NCI-H2196 treated with DMSO at 0.1 percent for 48 hours (cell line): ENCODE data around the gene CRX.
"Not testable (repeated sequence)": the region's sequence is repeated elsewhere in the genome, so short reads cannot be mapped to it uniquely, and the experiment has no call there.

Experiments used
- DNase-seq: peaks from one replicate; lab custom pipeline; 2025; ENCODE audit not compliant: unreplicated experiment; lab: John Stamatoyannopoulos, UW

CRX gene

DNA sequence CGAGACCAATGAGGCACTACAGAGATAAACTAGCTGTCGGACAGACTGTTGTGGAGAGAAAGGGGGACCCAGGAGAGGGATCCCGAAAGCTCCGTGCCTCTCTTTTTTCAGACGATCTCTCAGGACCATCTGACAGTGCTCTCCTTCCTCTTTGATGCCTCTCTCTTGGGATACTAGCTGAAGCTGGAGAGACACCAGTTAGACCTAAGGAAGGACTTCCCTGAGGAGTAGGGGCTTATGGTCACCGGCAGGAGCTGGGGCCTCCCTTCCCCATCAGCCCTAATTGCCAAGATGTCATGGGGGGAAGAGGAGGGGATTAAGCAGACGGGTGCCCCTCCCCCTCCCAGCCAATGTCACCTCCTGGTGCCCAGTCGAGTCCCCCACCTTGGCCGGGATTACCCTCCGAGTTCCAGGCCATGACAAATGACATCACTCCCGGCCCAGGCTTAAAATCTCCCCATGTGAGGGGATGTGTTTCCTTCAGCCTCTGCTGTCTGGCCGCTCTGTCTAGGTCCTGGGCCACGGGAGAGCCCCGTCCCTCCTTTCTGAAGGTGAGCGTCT lies at the start of gene CRX:
Gene CRX, plus strand, starts transcription at position 478 of the 561 bp plus-strand sequence. CDS start 12,507 bp downstream, outside the sequence.
- DNase-seq = no peak

DNA sequence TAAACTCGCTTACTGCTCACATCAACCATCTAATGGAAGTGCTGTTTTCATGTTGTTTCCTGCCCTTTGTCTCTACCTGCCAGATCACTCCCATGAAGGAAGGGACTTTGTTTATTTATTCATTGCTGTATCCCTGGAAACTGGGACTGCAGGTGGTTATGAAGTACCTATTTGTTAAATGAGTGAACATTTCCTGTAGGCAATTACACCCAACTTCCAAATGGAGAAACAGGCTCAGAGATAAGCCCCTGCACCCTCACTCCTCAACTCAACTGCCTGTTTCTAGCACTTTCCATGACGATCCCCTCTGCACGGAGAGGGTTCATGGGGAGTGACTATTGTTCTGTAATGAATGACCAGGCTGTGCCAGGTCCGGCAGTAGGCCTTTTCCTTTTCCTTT lies 45.2 kb upstream of the CRX start:
- peak; percentile 92 for DNase-seq

DNA sequence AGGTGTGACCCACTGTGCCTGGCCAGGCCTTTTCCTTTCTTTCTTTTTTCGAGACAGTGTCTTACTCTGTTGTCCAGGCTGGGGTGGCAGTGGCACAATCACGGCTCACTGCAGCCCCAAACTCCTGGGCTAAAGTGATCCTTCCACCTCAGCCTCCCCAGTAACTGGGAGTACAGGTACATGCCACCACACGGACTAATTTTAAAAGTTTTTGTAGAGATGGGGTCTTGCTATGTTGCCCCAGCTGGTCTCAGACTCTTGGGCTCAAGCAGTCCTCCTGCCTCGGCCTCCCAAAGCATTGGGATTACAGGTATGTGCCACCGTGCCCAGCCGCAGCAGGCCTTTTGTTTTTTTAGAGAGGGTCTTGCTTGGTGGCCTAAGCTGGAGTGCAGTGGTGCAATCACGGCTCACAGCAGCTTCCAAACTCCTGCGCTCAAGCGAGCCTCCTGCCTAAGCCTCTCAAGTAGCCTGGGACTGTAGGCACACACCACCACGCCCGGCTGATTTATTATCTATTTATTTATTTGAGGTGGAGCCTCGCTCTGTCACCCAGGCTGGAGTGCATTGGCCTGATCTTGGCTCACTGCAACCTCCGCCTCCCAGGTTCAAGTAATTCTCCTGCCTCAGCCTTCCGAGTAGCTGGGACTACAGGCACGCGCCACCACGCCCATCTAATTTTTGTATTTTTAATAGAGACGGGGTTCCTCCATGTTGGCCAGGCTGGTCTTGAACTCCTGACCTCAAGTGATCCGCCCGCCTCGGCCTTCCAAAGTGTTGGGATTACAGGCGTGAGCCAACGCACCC lies 44.3 kb upstream of the CRX start:
- DNase-seq = not testable (repeated sequence)

DNA sequence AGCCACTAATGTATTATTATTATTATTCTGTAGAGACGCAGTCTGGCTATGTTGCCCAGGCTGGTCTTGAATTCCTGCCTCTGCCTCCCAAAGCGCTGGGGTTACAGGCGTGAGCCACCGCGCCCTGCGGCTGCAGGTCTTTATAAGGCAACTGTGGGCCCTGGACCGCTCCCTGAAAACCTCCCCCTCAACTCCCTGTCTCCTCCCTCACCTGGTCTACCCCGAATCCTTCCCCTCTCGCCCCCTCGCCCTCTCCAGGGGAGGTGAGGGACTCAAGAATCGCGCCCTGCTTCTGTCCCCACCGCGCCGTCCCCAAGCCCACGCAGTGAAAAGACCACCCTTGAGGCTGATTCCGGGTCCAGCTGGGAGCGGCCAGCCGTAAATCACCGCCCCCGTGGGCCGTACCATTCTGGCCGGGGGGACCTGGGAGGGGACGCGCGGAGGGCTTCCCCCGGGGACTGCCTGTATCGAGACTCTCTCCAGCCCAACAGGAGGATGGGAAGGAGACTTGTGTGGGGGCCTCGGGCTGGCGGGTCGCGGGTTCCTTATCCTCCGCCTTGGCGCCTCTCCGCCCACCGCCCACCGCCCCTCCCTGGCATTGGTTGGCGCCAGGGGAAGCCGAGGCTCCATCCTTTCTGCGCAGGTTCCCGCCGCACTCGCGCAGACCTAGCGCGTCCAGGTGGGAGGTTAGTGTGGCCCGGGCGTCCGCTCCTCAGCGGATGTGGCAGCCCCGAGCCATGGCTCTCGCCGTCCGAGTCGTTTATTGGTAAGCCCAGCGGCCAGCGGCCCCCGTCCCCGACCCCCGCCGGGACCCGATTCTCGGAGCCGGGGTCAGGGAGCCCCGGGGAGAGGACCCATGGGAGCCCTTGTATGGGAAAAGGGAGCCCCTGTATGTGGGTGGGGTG lies 43.4 kb upstream of the CRX start, which contains the start of gene SELENOW:
Gene SELENOW, plus strand, starts transcription at position 655 of the 905 bp plus-strand sequence. Its CDS starts 83 bp downstream, at position 738.
- DNase-seq = peak; percentile 57

DNA sequence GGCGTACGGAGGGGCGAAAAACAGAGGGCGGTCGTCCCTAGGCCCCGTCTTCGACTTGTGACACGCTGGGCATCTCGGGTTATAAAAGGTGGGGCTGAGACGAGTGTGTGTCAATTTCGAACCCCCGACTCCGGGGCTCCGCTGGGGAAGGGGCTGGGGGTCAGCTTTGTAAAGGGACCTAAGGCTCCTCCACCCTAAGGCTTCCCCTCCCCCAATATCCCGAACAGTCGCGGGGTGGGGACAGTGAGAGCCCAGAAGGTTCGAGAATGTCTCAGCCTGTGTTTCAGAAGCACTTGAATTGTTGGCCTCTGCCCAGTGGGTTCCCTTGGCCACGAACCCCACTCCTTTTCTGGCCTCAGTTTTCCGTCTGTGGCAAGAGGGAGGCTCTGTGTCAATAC lies 42.8 kb upstream of the CRX start:
- no peak for DNase-seq

DNA sequence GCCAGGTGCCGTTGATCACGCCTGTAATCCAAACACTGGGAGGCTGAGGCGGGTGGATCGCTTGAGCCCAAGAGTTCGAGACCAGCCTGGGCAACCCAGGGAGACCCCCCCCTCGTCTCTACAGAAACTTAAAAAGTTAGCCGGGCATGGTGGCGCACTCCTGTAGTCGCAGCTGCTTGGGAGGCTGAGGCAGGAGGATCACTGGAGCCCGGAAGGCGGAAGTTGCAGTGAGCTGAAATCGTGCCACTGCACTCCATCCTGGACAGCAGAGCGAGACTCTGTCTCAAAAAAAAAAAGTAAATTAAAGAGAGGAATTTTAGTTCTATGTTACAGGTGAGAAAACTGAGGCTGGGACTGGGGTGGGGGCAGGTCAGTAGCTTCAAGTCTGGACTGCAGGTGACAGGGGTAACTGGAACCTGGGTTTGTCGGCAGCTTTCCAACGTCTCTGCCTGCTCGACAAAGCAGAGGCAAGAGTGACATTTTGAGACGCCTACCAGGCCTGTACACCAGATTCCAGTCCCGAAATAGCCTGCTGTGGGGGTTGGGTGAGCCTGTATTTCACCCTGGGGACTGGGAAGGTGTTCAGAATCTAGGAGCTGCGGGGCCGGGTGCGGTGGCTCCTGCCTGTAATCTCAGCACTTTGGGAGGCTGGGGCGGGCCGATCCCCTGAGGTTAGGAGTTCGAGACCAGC lies 42.1 kb upstream of the CRX start:
- no peak for DNase-seq

DNA sequence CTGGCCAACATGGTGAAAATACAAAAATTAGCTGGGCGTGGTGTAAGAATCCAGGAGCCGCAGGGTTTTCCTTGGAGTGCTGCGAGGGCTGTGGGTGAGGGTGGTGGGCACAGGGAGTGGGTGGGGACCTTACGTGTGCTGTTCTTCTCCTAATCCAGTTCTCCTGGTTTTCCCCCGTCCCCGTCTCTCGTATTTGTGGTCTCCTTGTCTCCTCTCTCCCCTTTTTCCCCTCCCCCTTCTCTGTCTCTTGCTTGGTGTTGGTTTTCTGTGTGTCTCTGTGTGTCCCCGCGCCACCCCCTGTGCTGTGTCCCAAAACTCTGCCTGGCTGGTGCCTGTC lies 41.6 kb upstream of the CRX start:
- no peak for DNase-seq

DNA sequence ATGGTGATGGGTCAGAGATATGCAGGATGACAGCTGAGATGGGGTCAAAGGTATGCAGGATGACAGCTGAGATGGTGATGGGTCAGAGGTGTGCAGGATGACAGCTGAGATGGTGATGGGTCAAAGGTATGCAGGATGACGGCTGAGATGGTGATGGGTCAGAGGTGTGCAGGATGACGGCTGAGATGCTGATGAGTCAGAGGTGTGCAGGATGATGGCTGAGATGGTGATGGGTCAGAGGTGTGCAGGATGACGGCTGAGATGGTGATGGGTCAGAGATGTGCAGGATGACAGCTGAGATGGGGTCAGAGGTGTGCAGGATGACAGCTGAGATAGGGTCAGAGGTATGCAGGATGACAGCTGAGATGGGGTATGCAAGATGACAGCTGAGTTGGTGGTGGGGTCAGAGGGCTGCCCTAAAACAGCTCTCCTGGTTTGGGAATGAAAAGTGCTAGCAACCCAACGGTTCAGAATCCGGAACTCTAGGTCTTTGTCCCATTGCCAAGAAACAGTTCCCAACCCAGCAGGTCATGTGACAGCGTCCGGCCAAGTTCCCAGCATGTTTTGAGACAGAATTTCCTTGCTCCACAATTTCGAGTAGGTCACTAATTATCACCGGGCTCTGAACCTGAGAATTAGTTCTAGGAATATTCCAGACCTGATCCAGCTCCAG lies 40.0 kb upstream of the CRX start:
- DNase-seq = no peak

DNA sequence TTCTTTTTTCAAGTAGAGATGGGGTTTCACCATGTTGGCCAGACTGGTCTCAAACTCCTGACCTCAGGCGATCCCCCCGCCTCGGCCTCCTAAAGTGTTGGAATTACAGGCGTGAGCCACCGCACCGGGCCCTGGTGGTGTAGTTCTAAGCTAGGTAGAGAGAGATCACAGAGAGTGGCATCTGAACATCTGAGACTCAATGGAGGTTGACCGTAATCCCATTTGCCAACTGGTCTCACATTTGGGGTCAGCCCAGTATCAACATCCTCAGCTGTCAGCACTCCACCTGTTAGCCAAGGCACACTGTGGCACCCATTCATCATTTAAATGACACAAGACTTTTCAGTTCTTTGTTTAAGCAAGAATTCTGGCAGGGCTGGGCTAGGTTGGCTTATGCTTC lies 35.2 kb upstream of the CRX start:
- DNase-seq = no peak

DNA sequence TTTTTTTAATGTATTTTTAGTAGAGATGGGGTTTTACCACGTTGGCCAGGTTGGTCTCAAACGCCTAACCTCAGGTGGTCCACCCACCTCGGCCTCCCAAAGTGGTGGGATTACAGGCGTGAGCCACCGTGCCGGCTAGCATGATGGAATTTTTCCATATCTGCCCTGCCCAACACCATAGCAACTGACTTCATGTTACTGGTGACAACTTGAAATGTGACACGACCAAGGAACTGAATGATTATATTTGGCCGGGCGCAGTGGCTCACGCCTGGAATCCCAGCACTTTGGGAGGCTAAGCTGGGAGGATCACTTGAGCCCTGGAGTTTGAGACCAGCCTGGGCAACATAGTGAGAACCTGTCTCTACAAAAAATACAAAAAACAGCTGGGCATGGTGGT lies 34.4 kb upstream of the CRX start:
- DNase-seq = not testable (repeated sequence)

DNA sequence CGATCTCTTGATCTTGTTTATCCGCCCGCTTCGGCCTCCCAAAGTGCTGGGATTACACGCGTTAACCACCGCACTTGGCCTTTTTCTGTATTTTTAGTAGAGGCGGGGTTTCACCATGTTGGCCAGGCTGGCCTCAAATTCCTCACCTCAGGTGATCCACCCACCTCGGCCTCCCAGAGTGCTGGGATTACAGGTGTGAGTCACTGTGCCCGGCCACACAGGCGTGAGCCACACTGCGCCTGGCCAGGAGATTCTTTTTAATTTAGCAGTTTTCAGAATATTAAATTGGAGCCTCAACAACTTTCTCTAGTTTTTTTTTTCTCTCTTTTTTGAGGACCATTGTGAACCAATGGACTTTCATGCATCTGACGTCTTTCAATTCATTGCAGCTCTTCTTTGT lies 31.9 kb upstream of the CRX start:
- DNase-seq = not testable (repeated sequence)

DNA sequence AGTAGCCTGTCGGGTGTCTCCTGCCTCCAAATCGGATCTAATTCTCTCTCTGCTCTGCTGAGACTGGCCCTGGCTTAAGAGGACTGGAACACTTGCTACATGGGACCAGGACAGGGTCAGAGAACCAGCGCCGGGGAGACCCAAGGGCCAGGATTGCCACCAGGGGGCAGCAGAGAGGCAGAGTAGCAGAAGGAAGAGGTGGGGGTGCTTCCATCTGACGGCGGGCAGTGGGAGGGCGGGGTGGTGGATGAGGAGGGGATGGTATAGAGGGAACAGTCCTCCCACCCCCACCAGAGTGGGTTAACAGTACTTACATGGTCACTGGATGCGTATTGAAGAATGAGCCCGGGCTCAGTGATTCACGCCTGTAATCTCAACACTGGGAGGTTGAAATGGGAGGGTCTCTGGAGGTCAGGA lies 31.3 kb upstream of the CRX start:
- peak; percentile 30 for DNase-seq

DNA sequence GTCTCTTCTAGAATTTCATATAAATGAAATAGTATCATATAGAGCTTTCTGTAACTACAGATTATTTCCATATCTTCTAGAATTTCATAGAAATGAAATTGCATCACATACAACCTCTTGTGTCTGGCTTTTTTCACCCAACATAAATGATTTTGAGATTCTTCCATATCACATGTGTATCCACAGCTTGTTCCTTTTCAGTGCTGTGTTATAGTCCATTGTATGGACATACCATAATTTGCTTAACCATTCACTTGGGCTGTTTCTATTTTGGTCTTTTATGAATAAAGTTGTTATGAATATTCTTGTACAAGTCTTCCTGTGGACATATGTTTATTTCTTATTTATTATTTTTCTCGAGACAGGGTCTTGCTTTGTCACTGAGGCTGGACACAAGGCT lies 29.1 kb upstream of the CRX start:
- no peak for DNase-seq

DNA sequence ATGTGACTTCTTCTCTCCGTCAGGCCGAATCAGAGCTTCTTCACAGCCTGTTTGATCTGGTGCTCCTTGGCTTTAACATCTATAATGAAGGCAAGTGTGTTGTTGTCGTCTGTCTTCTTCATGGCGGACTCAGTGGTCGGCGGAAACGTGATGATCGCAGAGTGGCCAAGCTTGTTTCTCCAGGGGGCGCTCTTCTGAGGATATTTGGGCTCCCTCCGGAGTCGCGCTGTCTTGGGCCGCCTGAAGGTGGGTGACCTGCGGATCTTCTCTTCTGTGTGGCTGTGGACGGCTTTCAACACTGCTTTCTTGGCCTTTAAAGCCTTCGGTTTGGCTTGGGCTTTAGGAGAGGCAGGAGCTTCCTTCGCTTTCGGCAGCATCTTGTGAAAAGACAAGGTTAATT lies 27.2 kb upstream of the CRX start:
- DNase-seq = no peak

DNA sequence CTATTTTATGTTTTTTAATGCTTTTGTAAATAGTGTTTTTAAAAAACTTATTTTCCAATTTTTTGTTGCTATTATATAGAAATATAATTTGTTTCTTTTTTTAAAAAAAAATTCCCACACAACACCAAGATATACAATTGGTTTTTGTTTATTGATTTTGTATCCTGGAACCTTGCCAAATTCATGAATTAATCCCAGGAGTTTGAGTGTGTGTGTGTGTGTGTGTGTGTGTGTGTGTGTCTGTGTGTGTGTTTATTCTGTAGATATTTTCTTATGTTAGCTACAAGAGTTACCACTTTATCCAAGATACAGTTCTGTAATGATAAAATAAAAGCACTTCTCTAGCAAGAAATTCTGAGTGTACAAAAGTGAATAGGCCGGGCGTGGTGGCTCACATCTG lies 25.0 kb upstream of the CRX start:
- DNase-seq = no peak

DNA sequence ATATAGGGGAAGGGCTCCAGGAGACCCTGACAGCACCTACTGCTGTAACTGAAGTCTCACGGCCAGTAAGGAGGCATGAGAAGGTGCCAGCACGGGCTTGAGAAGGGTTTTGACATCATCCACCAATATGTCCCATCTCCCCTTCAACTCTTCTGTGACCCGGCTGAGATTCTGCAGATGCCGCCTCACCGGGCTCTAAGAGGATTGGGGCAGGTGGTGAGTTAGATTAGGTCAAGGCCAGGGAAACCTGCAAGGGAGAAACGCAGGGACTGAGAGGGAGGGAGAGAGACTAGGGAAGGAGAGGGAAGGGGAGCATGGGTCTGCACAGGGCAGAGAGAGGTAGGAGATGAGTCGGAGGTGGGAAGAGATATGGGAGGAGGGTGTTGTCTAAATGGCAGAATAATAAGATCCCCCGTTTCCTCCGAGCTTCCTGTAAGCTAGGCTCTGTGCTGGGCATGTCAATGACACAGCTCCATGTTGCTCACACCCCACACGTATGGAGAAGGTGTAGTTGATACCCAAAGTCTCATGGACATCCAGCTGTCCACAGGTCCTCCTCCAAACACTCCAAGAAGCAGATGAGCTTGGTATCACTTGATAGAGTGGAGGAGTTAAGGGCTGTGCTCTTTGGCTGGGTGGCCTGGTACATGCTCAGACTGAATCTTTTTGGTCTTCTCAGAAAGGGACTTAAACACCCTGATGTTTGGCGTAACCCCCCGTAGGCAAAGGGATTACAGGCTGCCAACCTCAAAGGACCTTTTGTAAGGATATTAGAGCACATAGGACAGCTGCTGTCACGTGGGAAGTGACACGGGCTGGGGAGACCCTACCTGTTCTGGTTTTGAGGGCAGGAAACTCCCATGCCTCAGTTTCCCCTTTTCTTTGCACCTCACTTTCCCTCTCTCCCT lies 23.5 kb upstream of the CRX start:
- no peak for DNase-seq

DNA sequence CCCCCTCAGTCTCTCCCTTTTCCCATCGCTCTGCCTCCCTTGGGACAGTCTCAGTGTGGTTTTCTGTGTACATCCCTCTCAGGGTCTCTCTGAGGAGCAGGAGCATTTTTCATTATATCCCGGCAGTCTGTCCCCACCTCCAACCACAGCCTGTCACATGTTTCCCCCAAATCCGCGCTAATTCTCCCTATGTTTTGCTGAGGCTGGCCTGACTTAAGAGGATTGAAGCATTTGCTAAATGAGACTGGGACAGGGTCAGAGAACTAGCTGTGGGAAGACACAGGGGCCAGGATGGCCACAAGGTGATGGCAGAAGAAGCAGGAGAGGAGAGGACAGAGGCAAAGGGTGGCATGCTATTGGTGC lies 22.9 kb upstream of the CRX start:
- no peak for DNase-seq

DNA sequence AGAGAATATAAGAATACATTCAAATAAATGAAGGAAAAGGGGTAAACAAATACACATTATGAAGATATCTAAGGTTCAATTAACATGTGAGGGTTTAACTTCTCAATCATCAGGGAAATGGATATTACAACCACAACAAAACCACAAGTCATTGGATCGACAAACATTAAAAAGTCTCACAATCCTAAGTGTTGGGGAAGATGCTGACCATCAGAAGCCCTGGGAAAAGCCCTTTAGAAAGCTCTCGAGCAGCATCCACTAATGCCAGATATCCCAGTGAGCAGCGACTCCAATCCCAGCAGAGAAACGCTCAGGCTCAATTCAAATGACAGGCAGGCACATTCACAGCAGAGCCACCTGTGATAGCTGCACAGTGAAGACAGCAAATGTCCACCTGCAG lies 20.5 kb upstream of the CRX start:
- DNase-seq = no peak

DNA sequence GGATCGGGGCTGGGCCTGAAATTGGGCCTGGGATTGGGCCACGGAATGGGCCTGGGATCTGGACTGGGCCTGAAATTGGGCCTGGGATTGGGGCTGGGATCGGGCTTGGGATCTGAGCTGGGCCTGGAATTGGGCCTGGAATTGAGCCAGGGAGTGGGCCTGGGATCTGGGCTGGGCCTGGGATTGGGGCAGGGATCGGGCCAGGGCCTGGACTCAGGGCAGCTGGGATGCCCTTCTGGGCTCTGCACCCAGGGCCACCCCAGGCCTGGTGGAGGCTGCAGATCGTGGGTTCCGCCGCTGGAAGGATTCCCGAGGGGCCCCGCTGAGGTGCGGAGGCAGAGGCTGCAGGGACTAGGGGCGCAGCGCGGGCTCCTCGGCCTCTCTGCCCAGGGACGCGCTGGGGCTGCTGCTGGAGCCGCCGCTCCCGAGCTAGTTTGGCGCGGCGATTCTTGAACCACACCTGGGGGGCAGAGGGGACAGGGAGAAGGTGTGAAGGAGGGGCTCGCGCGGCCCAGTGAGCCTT lies 19.2 kb upstream of the CRX start:
- DNase-seq = no peak
